ENCODE data around the gene RGS19. TPM values are rescaled to one million over a fixed set of nuclear protein-coding genes. Genes with fewer than 3 reads are reported as not detected.

Gene RGS19
- total RNA-seq, 1 donor from 2014 or later, result 3.1 TPM

- DNase-seq (ENCODE audit: low spot score), result no peak
- intact Hi-C loops (cut with DNase I), result no loop called here
Observed at GRCh38 chr20:64041040-64041780, 38.1 kb downstream of the RGS19 start.

GRCh38 chr20:64040231-64041039, 38.9 kb downstream of the RGS19 start:
- DNase-seq (ENCODE audit: low spot score), result no peak
- intact Hi-C loops (cut with DNase I), result no loop called here

- intact Hi-C loops (cut with DNase I), result loop anchor here (1.0 to 2.0 kb wide), 2 partner anchors 15 to 81 kb away; no protein-coding TSS in a partner anchor
Observed at GRCh38 chr20:64039293-64040160, 39.8 kb downstream of the RGS19 start.

GRCh38 chr20:64038565-64039292, 40.6 kb downstream of the RGS19 start:
- intact Hi-C loops (cut with DNase I), result loop anchor here (1.0 to 2.0 kb wide), 2 partner anchors 16 to 82 kb away; no protein-coding TSS in a partner anchor
- DNase-seq (ENCODE audit: low spot score), result no peak

More at GRCh38 chr20:64039293-64040160, 39.8 kb downstream of the RGS19 start:
- peak; percentile 85 for DNase-seq (ENCODE audit: low spot score)

GRCh38 chr20:64038224-64038564, 41.1 kb downstream of the RGS19 start:
- no peak for DNase-seq (ENCODE audit: low spot score)
- intact Hi-C loops (cut with DNase I), result loop anchor here (2.0 kb wide), 1 partner anchor 17 kb away; no protein-coding TSS in a partner anchor

GRCh38 chr20:64037498-64038213, 41.7 kb downstream of the RGS19 start:
- DNase-seq (ENCODE audit: low spot score), result no peak
- intact Hi-C loops (cut with DNase I), result loop anchor here (2.0 kb wide), 1 partner anchor 17 kb away; no protein-coding TSS in a partner anchor

GRCh38 chr20:64037199-64037497, 42.2 kb downstream of the RGS19 start:
- no peak for DNase-seq (ENCODE audit: low spot score)
- intact Hi-C loops (cut with DNase I), result no loop called here

- intact Hi-C loops (cut with DNase I), result no loop called here
- DNase-seq (ENCODE audit: low spot score), result no peak
Observed at GRCh38 chr20:64036346-64037198, 42.7 kb downstream of the RGS19 start.

GRCh38 chr20:64035933-64036345, 43.4 kb downstream of the RGS19 start, which contains the start of gene C20orf204:
TSS of gene C20orf204 (plus strand) at chr20:64036182. CDS start at chr20:64036324, 142 bp downstream.
- DNase-seq (ENCODE audit: low spot score), result no peak
- intact Hi-C loops (cut with DNase I), result no loop called here

GRCh38 chr20:64035066-64035932, 44.0 kb downstream of the RGS19 start:
- intact Hi-C loops (cut with DNase I), result no loop called here
- DNase-seq (ENCODE audit: low spot score), result no peak

- intact Hi-C loops (cut with DNase I), result no loop called here
- no peak for DNase-seq (ENCODE audit: low spot score)
Observed at GRCh38 chr20:64033981-64034493, 45.3 kb downstream of the RGS19 start.

GRCh38 chr20:64032706-64033624, 46.4 kb downstream of the RGS19 start:
- no peak for DNase-seq (ENCODE audit: low spot score)
- intact Hi-C loops (cut with DNase I), result no loop called here

GRCh38 chr20:64031822-64032314, 47.5 kb downstream of the RGS19 start:
- DNase-seq (ENCODE audit: low spot score), result no peak
- intact Hi-C loops (cut with DNase I), result no loop called here

- DNase-seq (ENCODE audit: low spot score), result no peak
- intact Hi-C loops (cut with DNase I), result no loop called here
Observed at GRCh38 chr20:64030371-64031134, 48.8 kb downstream of the RGS19 start.

All from cardiac septum (tissue), 1 donor.